H1 (cell line): ENCODE data around the gene POP5. TPM values are rescaled to one million over a fixed set of nuclear protein-coding genes. Genes with fewer than 3 reads are reported as not detected.

Experiments used
- CTCF ChIA-PET: fragments of 300-600 bp; sonication (Branson Sonifier 250); formaldehyde crosslinking; loops from one replicate; lab custom pipeline; 2021; ENCODE audit not compliant: partially characterized antibody; lab: Charles Lee
- POLR2A ChIA-PET: fragments of 300-600 bp; sonication (Branson Sonifier 250); formaldehyde crosslinking; loops from one replicate; lab custom pipeline; 2021; ENCODE audit warnings: inconsistent platforms; ENCODE audit not compliant: partially characterized antibody; lab: Charles Lee
- DNase-seq, 2 experiments: peaks; one replicate each; pipeline versions ENCODE4 v3.0.0 to v3.0.0-alpha.2; 2010 to 2022; ENCODE audit warnings: low spot score in 2 of 2, low read depth in 1 of 2, mixed read lengths in 1 of 2
- FAIRE-seq: peaks from 2 replicates; lab custom pipeline; 2011; peaks lifted over from hg19 to GRCh38; lab: Jason Lieb, UNC
- H2AFZ ChIP-seq: 2 replicates; pipeline ENCODE4 v1.8.1; 2012; ENCODE audit warnings: low read length, inconsistent platforms
- H2AK5ac ChIP-seq: 2 replicates; pipeline ENCODE4 v1.6.1; 2013; ENCODE audit warnings: low read depth, low read length
- H2BK120ac ChIP-seq: replicated peaks from 2 replicates; pipeline ENCODE3; 2013; ENCODE audit warnings: low read depth, low read length, inconsistent platforms
- H2BK12ac ChIP-seq: 2 replicates; pipeline ENCODE4 v1.6.1; 2013; ENCODE audit warnings: low read depth, low read length
- H2BK15ac ChIP-seq: 2 replicates; pipeline ENCODE4 v1.6.1; 2013; ENCODE audit warnings: low read length
- H2BK20ac ChIP-seq: 2 replicates; pipeline ENCODE4 v1.6.1; 2013; ENCODE audit warnings: low read length
- H2BK5ac ChIP-seq: 2 replicates; pipeline ENCODE4 v1.6.1; 2013; ENCODE audit warnings: low read depth, low read length
- H3K14ac ChIP-seq: 2 replicates; pipeline ENCODE4 v1.6.1; 2013; ENCODE audit warnings: inconsistent platforms; ENCODE audit not compliant: insufficient read length
- H3K18ac ChIP-seq: 2 replicates; pipeline ENCODE4 v1.6.1; 2013; ENCODE audit warnings: low read length; ENCODE audit errors: extremely low read depth
- H3K23ac ChIP-seq: 2 replicates; pipeline ENCODE4 v1.6.1; 2013; ENCODE audit warnings: inconsistent platforms; ENCODE audit not compliant: insufficient read length
- H3K23me2 ChIP-seq: 2 replicates; pipeline ENCODE4 v1.6.1; 2013; ENCODE audit warnings: low read depth, low read length
- H3K27ac ChIP-seq: 2 replicates; pipeline ENCODE4 v1.6.1; 2011; ENCODE audit warnings: low read depth, low read length, inconsistent platforms
- H3K27me3 ChIP-seq, 4 experiments: replicated peaks in 1 of 4; 1 replicate in 1 of 4; 2 replicates in 3 of 4; pipeline versions ENCODE4 v1.6.1 to v1.8.1; 2011 to 2013; ENCODE audit warnings: low read length in 3 of 4, mild to moderate bottlenecking in 3 of 4, inconsistent platforms in 2 of 4, mixed read lengths in 2 of 4, moderate library complexity in 1 of 4; ENCODE audit not compliant: control insufficient read depth in 3 of 4, insufficient read depth in 3 of 4; ENCODE audit errors: extremely low read depth in 1 of 4
- H3K36me3 ChIP-seq, 4 experiments: 2 replicates each; pipeline versions ENCODE4 v1.6.1 to v1.8.1; 2011 to 2013; ENCODE audit warnings: mild to moderate bottlenecking in 4 of 4, low read length in 3 of 4, moderate library complexity in 2 of 4, control low read depth in 1 of 4, inconsistent platforms in 1 of 4; ENCODE audit not compliant: insufficient read depth in 4 of 4, control insufficient read depth in 2 of 4
- H3K4ac ChIP-seq: replicated peaks from 2 replicates; pipeline ENCODE3; 2013; ENCODE audit warnings: low read length, low read depth, mixed read lengths, inconsistent platforms; ENCODE audit not compliant: insufficient read length
- H3K4me1 ChIP-seq, 4 experiments: replicated peaks in 1 of 4; 1 replicate in 1 of 4; 2 replicates in 3 of 4; pipeline versions ENCODE4 v1.6.1 to v1.8.1; 2011 to 2013; ENCODE audit warnings: low read length in 3 of 4, inconsistent platforms in 2 of 4, mixed read lengths in 1 of 4; ENCODE audit not compliant: insufficient read depth in 4 of 4, control insufficient read depth in 3 of 4
- H3K4me2 ChIP-seq, 2 experiments: 2 replicates each; pipeline versions ENCODE4 v1.6.1 to v1.8.1; 2011 to 2013; ENCODE audit warnings: low read depth in 2 of 2, low read length in 2 of 2, control low read depth in 1 of 2, inconsistent platforms in 1 of 2, mild to moderate bottlenecking in 1 of 2; ENCODE audit not compliant: insufficient read depth in 1 of 2
- H3K4me3 ChIP-seq, 4 experiments: fragments of 200-600, 300-600 bp in 1 of 4; sonication (generic), shearing (Covaris generic), sonication (Bioruptor Twin) in 1 of 4; 2 replicates each; pipeline versions ENCODE4 v1.5.1 to v1.8.1; 2011 to 2016; ENCODE audit warnings: low read length in 4 of 4, low read depth in 3 of 4, control low read depth in 2 of 4, inconsistent platforms in 2 of 4, mild to moderate bottlenecking in 2 of 4, mixed read lengths in 1 of 4, moderate library complexity in 1 of 4; ENCODE audit not compliant: insufficient read depth in 2 of 4; ENCODE audit errors: extremely low read depth in 1 of 4
- H3K56ac ChIP-seq: replicated peaks from 2 replicates; pipeline ENCODE3; 2013; ENCODE audit warnings: low read depth, mild to moderate bottlenecking, mixed read lengths, low read length, inconsistent platforms; ENCODE audit not compliant: insufficient read length
- H3K79me1 ChIP-seq: 2 replicates; pipeline ENCODE4 v1.6.1; 2013; ENCODE audit warnings: low read depth, low read length, control low read depth
- H3K79me2 ChIP-seq, 2 experiments: 2 replicates each; pipeline versions ENCODE4 v1.6.1 to v1.8.1; 2012 to 2013; ENCODE audit warnings: low read length in 2 of 2, mild to moderate bottlenecking in 2 of 2, inconsistent platforms in 1 of 2; ENCODE audit not compliant: insufficient read depth in 2 of 2, control insufficient read depth in 1 of 2
- H3K9ac ChIP-seq, 4 experiments: replicated peaks in 1 of 4; 1 replicate in 1 of 4; 2 replicates in 3 of 4; pipeline versions ENCODE4 v1.6.1 to v1.8.1; 2011 to 2013; ENCODE audit warnings: low read depth in 3 of 4, low read length in 3 of 4, control low read depth in 2 of 4, mild to moderate bottlenecking in 2 of 4, moderate library complexity in 2 of 4, inconsistent platforms in 1 of 4; ENCODE audit errors: extremely low read depth in 1 of 4
- H3K9me3 ChIP-seq, 2 experiments: 2 replicates each; pipeline versions ENCODE4 v1.6.1 to v1.8.1; 2012 to 2013; ENCODE audit warnings: mild to moderate bottlenecking in 2 of 2, moderate library complexity in 2 of 2, control low read depth in 1 of 2, inconsistent platforms in 1 of 2, low read depth in 1 of 2, low read length in 1 of 2, mixed read lengths in 1 of 2; ENCODE audit not compliant: insufficient read depth in 2 of 2
- H4K20me1 ChIP-seq, 2 experiments: replicated peaks in 1 of 2; 2 replicates each; pipeline versions ENCODE3 to v1.8.1; 2011 to 2013; ENCODE audit warnings: inconsistent platforms in 2 of 2, low read length in 2 of 2, mild to moderate bottlenecking in 1 of 2; ENCODE audit not compliant: insufficient read depth in 2 of 2, control insufficient read depth in 1 of 2
- H4K5ac ChIP-seq: 2 replicates; pipeline ENCODE4 v1.6.1; 2013; ENCODE audit warnings: low read length, low read depth, mixed read lengths, inconsistent platforms; ENCODE audit not compliant: insufficient read length
- H4K8ac ChIP-seq: 2 replicates; pipeline ENCODE4 v1.8.0; 2013; ENCODE audit warnings: mild to moderate bottlenecking, moderate library complexity, low read length, inconsistent platforms; ENCODE audit not compliant: insufficient read depth; ENCODE audit errors: extremely low read depth
- H4K91ac ChIP-seq: replicated peaks from 2 replicates; pipeline ENCODE3; 2013; ENCODE audit warnings: low read length, mixed read lengths, inconsistent platforms; ENCODE audit not compliant: insufficient read length
- BRCA1 ChIP-seq: IDR thresholded peaks from 2 replicates; pipeline ENCODE4 v1.6.1; 2012; ENCODE audit warnings: low read depth, low read length, improper control_type of control experiment
- CHD1 ChIP-seq: IDR thresholded peaks from 2 replicates; pipeline ENCODE4 v1.6.1; 2012; ENCODE audit warnings: low read depth, low read length, improper control_type of control experiment
- CREB1 ChIP-seq: IDR thresholded peaks from 2 replicates; pipeline ENCODE4 v1.6.1; 2012; ENCODE audit warnings: inconsistent platforms
- EGR1 ChIP-seq: IDR thresholded peaks from 2 replicates; pipeline ENCODE4 v1.6.1; 2011; ENCODE audit warnings: low read depth, low read length, borderline replicate concordance
- KDM5A ChIP-seq: fragments of 200-600 bp; IDR thresholded peaks from 2 replicates; pipeline ENCODE4 v1.7.1; 2012; ENCODE audit warnings: mild to moderate bottlenecking, low read length, inconsistent platforms, mixed read lengths
- RXRA ChIP-seq: IDR thresholded peaks from 2 replicates; pipeline ENCODE4 v1.6.1; 2011; ENCODE audit warnings: low read depth, mild to moderate bottlenecking, low read length, moderate library complexity; ENCODE audit not compliant: insufficient read depth
- SIN3A ChIP-seq, 2 experiments: IDR thresholded peaks in 1 of 2; conservative IDR thresholded peaks in 1 of 2; 2 replicates each; pipeline ENCODE4 v1.6.1; 2011 to 2012; ENCODE audit warnings: low read length in 2 of 2, improper control_type of control experiment in 1 of 2, low read depth in 1 of 2, mild to moderate bottlenecking in 1 of 2
- TAF1 ChIP-seq: IDR thresholded peaks from 2 replicates; pipeline ENCODE4 v1.6.1; 2011; ENCODE audit warnings: mild to moderate bottlenecking, low read depth, low read length
- TCF12 ChIP-seq: IDR thresholded peaks from 2 replicates; pipeline ENCODE4 v1.6.1; 2011; ENCODE audit warnings: low read depth, mild to moderate bottlenecking, low read length
- TEAD4 ChIP-seq: IDR thresholded peaks from 2 replicates; pipeline ENCODE4 v1.6.1; 2012; ENCODE audit warnings: low read depth, low read length, inconsistent platforms, mixed read lengths
- WGBS, 2 experiments: shearing (Covaris generic) in 1 of 2; methylation state at CpG; one replicate each; pipeline versions ENCODE4 v1.1.6 to v1.1.7; 2013 to 2015; ENCODE audit warnings: low lambda C conversion rate in 2 of 2, mixed read lengths in 2 of 2, inconsistent platforms in 1 of 2, low coverage in 1 of 2, missing lambda C conversion rate in 1 of 2; ENCODE audit not compliant: insufficient replicate concordance in 2 of 2, insufficient coverage in 1 of 2, insufficient read length in 1 of 2; ENCODE audit errors: extremely low coverage in 1 of 2, missing lambda C conversion rate in 1 of 2; 5-methylcytosine and 5-hydroxymethylcytosine counted together
- polyA plus RNA-seq, 7 experiments: library from polyadenylated mRNA; depleted of rRNA in 3 of 7; stranded (reverse) in 5 of 7; unstranded in 2 of 7; fragments of >200 nt in 5 of 7; fragments of 200-250 nt in 2 of 7; gene quantifications; 1 replicate in 5 of 7; 2 replicates in 1 of 7; 4 replicates in 1 of 7; pipeline versions ENCODE4 v1.2.1 to v1.2.3, GENCODE V29; 2011 to 2013; ENCODE audit warnings: missing spikeins in 2 of 7, mixed read lengths in 2 of 7
- total RNA-seq: library from RNA; stranded (reverse); fragmentation: NEBNext Ultra II Directional; extraction: Animal tissue kit (Norgen Biotek cat#: 25700); gene quantifications from 2 replicates; pipeline ENCODE4 v1.2.1, GENCODE V29; 2021
- TF ChIP-seq, protein P1 (sequence below), 3 experiments: IDR thresholded peaks; 1 replicate in 2 of 3; 2 replicates in 1 of 3; pipeline versions ENCODE4 v1.5.1 to v1.6.1; 2011; ENCODE audit warnings: low read length in 3 of 3, mild to moderate bottlenecking in 3 of 3, inconsistent platforms in 2 of 3, low read depth in 1 of 3, moderate library complexity in 1 of 3; ENCODE audit not compliant: insufficient read depth in 1 of 3; ENCODE audit errors: control extremely low read depth in 1 of 3

The POP5 gene
- total and polyA plus RNA-seq, 2 of the 8 experiments (the other 6 are each of a cell fraction or from before 2014, with no cell fraction given) = 59.7 to 124 TPM

GRCh38 chr12:120542166-120542565 is 39.0 kb downstream of the POP5 start:
- no peak overlapping the region for H4K5ac ChIP-seq
- H4K8ac ChIP-seq = no peak overlapping the region
- H2BK5ac ChIP-seq = no peak overlapping the region
- H3K9ac ChIP-seq = no peak overlapping the region
- H3K4me2 ChIP-seq = no peak overlapping the region
- DNase-seq (no peak), FAIRE-seq (no peak)
- H3K27me3 ChIP-seq = no peaks in the 10 kb centered on the region
- no peak overlapping the region for H4K91ac ChIP-seq
- CTCF ChIA-PET = no interaction called here
- H3K56ac ChIP-seq = no peak overlapping the region
- H3K9me3 ChIP-seq = no peaks in the 10 kb centered on the region
- no peak overlapping the region for H3K4me3 ChIP-seq
- H3K79me1 ChIP-seq = peaks cover 4% of the 10 kb centered on the region
- no peak overlapping the region for H2AK5ac ChIP-seq
- no peak overlapping the region for H3K18ac ChIP-seq
- H2BK15ac ChIP-seq = no peak overlapping the region
- POLR2A ChIA-PET = interaction anchor here (1.0 kb wide), 2 partner anchors 18 to 39 kb away, joined by 3 to 4 read pairs; partner anchors contain the start of gene POP5
- 95% methylated on average over 5 of the region's 5 CpGs; no CpG with 5 or more reads in 1 of the 2 experiments for WGBS, 2 experiments
- H3K27ac ChIP-seq = no peak overlapping the region
- H3K4ac ChIP-seq = no peak overlapping the region
- H3K4me1 ChIP-seq = 0 out of 7 replicates have a peak, but pooled peaks cover 0 to 2% (median 0%) of the 10 kb centered on the region in 4 experiments
- peaks cover 15 to 17% of the 10 kb centered on the region in 2 experiments for H4K20me1 ChIP-seq
- no peak for TF ChIP-seq TCF12
- no peak for TF ChIP-seq CREB1
- TF ChIP-seq BRCA1 = no peak
- no peak for TF ChIP-seq TAF1
- TF ChIP-seq CHD1 = no peak
- TF ChIP-seq RXRA = no peak
- TF ChIP-seq TEAD4 = no peak
- no peak for TF ChIP-seq KDM5A
- no peak for TF ChIP-seq EGR1
- TF ChIP-seq, protein P1, sequence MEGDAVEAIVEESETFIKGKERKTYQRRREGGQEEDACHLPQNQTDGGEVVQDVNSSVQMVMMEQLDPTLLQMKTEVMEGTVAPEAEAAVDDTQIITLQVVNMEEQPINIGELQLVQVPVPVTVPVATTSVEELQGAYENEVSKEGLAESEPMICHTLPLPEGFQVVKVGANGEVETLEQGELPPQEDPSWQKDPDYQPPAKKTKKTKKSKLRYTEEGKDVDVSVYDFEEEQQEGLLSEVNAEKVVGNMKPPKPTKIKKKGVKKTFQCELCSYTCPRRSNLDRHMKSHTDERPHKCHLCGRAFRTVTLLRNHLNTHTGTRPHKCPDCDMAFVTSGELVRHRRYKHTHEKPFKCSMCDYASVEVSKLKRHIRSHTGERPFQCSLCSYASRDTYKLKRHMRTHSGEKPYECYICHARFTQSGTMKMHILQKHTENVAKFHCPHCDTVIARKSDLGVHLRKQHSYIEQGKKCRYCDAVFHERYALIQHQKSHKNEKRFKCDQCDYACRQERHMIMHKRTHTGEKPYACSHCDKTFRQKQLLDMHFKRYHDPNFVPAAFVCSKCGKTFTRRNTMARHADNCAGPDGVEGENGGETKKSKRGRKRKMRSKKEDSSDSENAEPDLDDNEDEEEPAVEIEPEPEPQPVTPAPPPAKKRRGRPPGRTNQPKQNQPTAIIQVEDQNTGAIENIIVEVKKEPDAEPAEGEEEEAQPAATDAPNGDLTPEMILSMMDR (IDR thresholded peaks at IDR 0.05; ENCODE audit: control extremely low read depth in 1 of 3, insufficient read depth in 1 of 3, low read depth in 1 of 3, low read length in 3 of 3) = no peak
- no peak for TF ChIP-seq SIN3A (conservative IDR thresholded peaks at IDR 0.05 in 1 of 2, IDR thresholded peaks at IDR 0.05 in 1 of 2; ENCODE audit: low read depth in 1 of 2, low read length in 2 of 2)
- H2BK20ac ChIP-seq = no peak overlapping the region
- H3K23me2 ChIP-seq = no peaks in the 10 kb centered on the region
- no peak overlapping the region for H3K14ac ChIP-seq
- H3K79me2 ChIP-seq = peaks cover 14 to 79% of the 10 kb centered on the region in 2 experiments
- no peak overlapping the region for H2BK120ac ChIP-seq
- H2BK12ac ChIP-seq = no peak overlapping the region
- no peak overlapping the region for H3K23ac ChIP-seq
- H3K36me3 ChIP-seq = peaks cover 2 to 23% (median 5%) of the 10 kb centered on the region in 4 experiments; a peak in 5 of 8 replicates
- H2AFZ ChIP-seq = no peak overlapping the region
